H9 (cell line): ENCODE measurements around the gene MCM3AP. TPM values are rescaled to one million over a fixed set of nuclear protein-coding genes. Genes with fewer than 3 reads are reported as not detected.

Source experiments
- DNase-seq: peaks from one replicate; pipeline ENCODE4 v3.0.0-alpha.2; 2017
- H2AFZ ChIP-seq: one replicate; pipeline ENCODE4 v1.6.1; 2013; ENCODE audit warnings: mild to moderate bottlenecking, low read length, control low read depth, moderate library complexity
- H2AK5ac ChIP-seq: 2 replicates; pipeline ENCODE4 v1.6.1; 2013; ENCODE audit warnings: low read length, control low read depth, mixed read lengths; ENCODE audit not compliant: insufficient read length
- H2BK120ac ChIP-seq: one replicate; pipeline ENCODE4 v1.6.1; 2013; ENCODE audit warnings: low read depth, mild to moderate bottlenecking, low read length, control low read depth, inconsistent platforms; ENCODE audit not compliant: poor library complexity, severe bottlenecking
- H2BK12ac ChIP-seq: 2 replicates; pipeline ENCODE4 v1.6.1; 2013; ENCODE audit warnings: low read length, control low read depth, mixed read lengths, low read depth; ENCODE audit not compliant: insufficient read length
- H2BK15ac ChIP-seq: 2 replicates; pipeline ENCODE4 v1.6.1; 2013; ENCODE audit warnings: low read depth, low read length, control low read depth
- H2BK20ac ChIP-seq: one replicate; pipeline ENCODE4 v1.6.1; 2013; ENCODE audit warnings: low read depth, mild to moderate bottlenecking, low read length, control low read depth, inconsistent platforms; ENCODE audit not compliant: poor library complexity, severe bottlenecking
- H2BK5ac ChIP-seq: 2 replicates; pipeline ENCODE4 v1.6.1; 2013; ENCODE audit warnings: low read length, control low read depth, mixed read lengths; ENCODE audit not compliant: insufficient read length
- H3K14ac ChIP-seq: 2 replicates; pipeline ENCODE4 v1.6.1; 2013; ENCODE audit warnings: low read length, control low read depth; ENCODE audit not compliant: insufficient read depth
- H3K18ac ChIP-seq: 2 replicates; pipeline ENCODE4 v1.6.1; 2013; ENCODE audit warnings: low read depth, mild to moderate bottlenecking, mixed read lengths, low read length, control low read depth; ENCODE audit not compliant: insufficient read length
- H3K23ac ChIP-seq: 2 replicates; pipeline ENCODE4 v1.6.1; 2013; ENCODE audit warnings: low read length, control low read depth, mixed read lengths, low read depth; ENCODE audit not compliant: insufficient read length
- H3K23me2 ChIP-seq: 2 replicates; pipeline ENCODE4 v1.6.1; 2013; ENCODE audit warnings: low read depth, mild to moderate bottlenecking, mixed read lengths, low read length, control low read depth; ENCODE audit not compliant: insufficient read length, poor library complexity, severe bottlenecking
- H3K27ac ChIP-seq: 2 replicates; pipeline ENCODE4 v1.5.1; 2013; ENCODE audit warnings: low read length, control low read depth, mixed read lengths, low read depth; ENCODE audit not compliant: insufficient read length
- H3K27me3 ChIP-seq: 2 replicates; pipeline ENCODE4 v1.6.1; 2013; ENCODE audit warnings: low read length, control low read depth, inconsistent platforms; ENCODE audit not compliant: insufficient read depth
- H3K4ac ChIP-seq: 2 replicates; pipeline ENCODE4 v1.6.1; 2013; ENCODE audit warnings: low read depth, mild to moderate bottlenecking, control low read depth, inconsistent platforms, low read length, moderate library complexity
- H3K4me1 ChIP-seq: 2 replicates; pipeline ENCODE4 v1.6.1; 2013; ENCODE audit warnings: low read length, control low read depth, inconsistent platforms; ENCODE audit not compliant: insufficient read depth
- H3K4me2 ChIP-seq: 2 replicates; pipeline ENCODE4 v1.6.1; 2013; ENCODE audit warnings: low read length, control low read depth, mixed read lengths; ENCODE audit not compliant: insufficient read length, insufficient read depth
- H3K56ac ChIP-seq: 2 replicates; pipeline ENCODE4 v1.6.1; 2013; ENCODE audit warnings: low read depth, mild to moderate bottlenecking, mixed read lengths, low read length, control low read depth; ENCODE audit not compliant: insufficient read length
- H3K79me1 ChIP-seq: 2 replicates; pipeline ENCODE4 v1.6.1; 2013; ENCODE audit warnings: low read depth, mild to moderate bottlenecking, moderate library complexity, low read length, control low read depth, inconsistent platforms; ENCODE audit not compliant: insufficient read depth, poor library complexity, severe bottlenecking
- H3K79me2 ChIP-seq: 2 replicates; pipeline ENCODE4 v1.6.1; 2013; ENCODE audit warnings: low read length, control low read depth, inconsistent platforms; ENCODE audit not compliant: insufficient read depth
- H3K9ac ChIP-seq: 2 replicates; pipeline ENCODE4 v1.6.1; 2013; ENCODE audit warnings: low read length, control low read depth, mixed read lengths; ENCODE audit not compliant: insufficient read length; ENCODE audit errors: extremely low read depth
- H3K9me3 ChIP-seq: one replicate; pipeline ENCODE4 v1.6.1; 2013; ENCODE audit warnings: low read depth, low read length, inconsistent platforms; ENCODE audit not compliant: control insufficient read depth
- H3T11ph ChIP-seq: one replicate; pipeline ENCODE4 v1.6.1; 2013; ENCODE audit warnings: mild to moderate bottlenecking, low read length, control low read depth, inconsistent platforms
- H4K20me1 ChIP-seq: one replicate; pipeline ENCODE4 v1.6.1; 2013; ENCODE audit not compliant: control insufficient read depth, insufficient read length, insufficient read depth
- H4K5ac ChIP-seq: 2 replicates; pipeline ENCODE4 v1.6.1; 2013; ENCODE audit warnings: low read depth, mild to moderate bottlenecking, mixed read lengths, low read length, control low read depth; ENCODE audit not compliant: insufficient read length
- H4K8ac ChIP-seq: replicated peaks from 2 replicates; pipeline ENCODE4 v1.6.1; 2013; ENCODE audit warnings: low read length, control low read depth, mixed read lengths, low read depth; ENCODE audit not compliant: insufficient read length
- H4K91ac ChIP-seq: 2 replicates; pipeline ENCODE4 v1.6.1; 2013; ENCODE audit warnings: low read depth, mild to moderate bottlenecking, moderate library complexity, mixed read lengths, low read length, control low read depth; ENCODE audit not compliant: insufficient read length
- H3K27ac Mint-ChIP-seq, 3 experiments: 2 replicates in 2 of 3; 3 replicates in 1 of 3; pipeline ENCODE4 v1.8.0; 2020 to 2021; ENCODE audit warnings: mixed read lengths in 3 of 3, mild to moderate bottlenecking in 1 of 3, moderate library complexity in 1 of 3
- H3K27me3 Mint-ChIP-seq: 2 replicates; pipeline ENCODE4 v1.8.0; 2021; ENCODE audit warnings: low read depth, mild to moderate bottlenecking, moderate library complexity, mixed read lengths
- H3K36me3 Mint-ChIP-seq, 3 experiments: 2 replicates in 2 of 3; 3 replicates in 1 of 3; pipeline ENCODE4 v1.8.0; 2020 to 2021; ENCODE audit warnings: low read depth in 3 of 3, mixed read lengths in 3 of 3; ENCODE audit not compliant: insufficient read depth in 1 of 3
- H3K4me1 Mint-ChIP-seq, 2 experiments: 2 replicates each; pipeline ENCODE4 v1.8.0; 2020; ENCODE audit warnings: mixed read lengths in 2 of 2
- H3K4me3 Mint-ChIP-seq, 2 experiments: 2 replicates in 1 of 2; 3 replicates in 1 of 2; pipeline ENCODE4 v1.8.0; 2020 to 2021; ENCODE audit warnings: mild to moderate bottlenecking in 2 of 2, mixed read lengths in 2 of 2, moderate library complexity in 1 of 2
- H3K9me3 Mint-ChIP-seq, 2 experiments: 2 replicates in 1 of 2; 3 replicates in 1 of 2; pipeline ENCODE4 v1.8.0; 2020; ENCODE audit warnings: mild to moderate bottlenecking in 2 of 2, mixed read lengths in 2 of 2, moderate library complexity in 1 of 2
- WGBS: extraction: QIAGEN DNeasy Blood & Tissue Kit; methylation state at CpG from one replicate; pipeline ENCODE4 v1.1.7; 2013; ENCODE audit warnings: missing lambda C conversion rate, low lambda C conversion rate, mixed read lengths; ENCODE audit not compliant: insufficient read length; ENCODE audit errors: extremely low coverage; 5-methylcytosine and 5-hydroxymethylcytosine counted together
- total RNA-seq: library from RNA; stranded (reverse); gene quantifications from 2 replicates; pipeline ENCODE4 v1.2.1, GENCODE V29; 2021
- TF ChIP-seq, protein P1 (sequence below): fragments of 200-600 bp; sonication (generic); conservative IDR thresholded peaks from 3 replicates; pipeline ENCODE4 v1.8.0; 2021; ENCODE audit warnings: antibody characterized with exemption, mild to moderate bottlenecking

MCM3AP gene
- total RNA-seq, 1 experiment from 2014 or later, result 124 TPM

DNA sequence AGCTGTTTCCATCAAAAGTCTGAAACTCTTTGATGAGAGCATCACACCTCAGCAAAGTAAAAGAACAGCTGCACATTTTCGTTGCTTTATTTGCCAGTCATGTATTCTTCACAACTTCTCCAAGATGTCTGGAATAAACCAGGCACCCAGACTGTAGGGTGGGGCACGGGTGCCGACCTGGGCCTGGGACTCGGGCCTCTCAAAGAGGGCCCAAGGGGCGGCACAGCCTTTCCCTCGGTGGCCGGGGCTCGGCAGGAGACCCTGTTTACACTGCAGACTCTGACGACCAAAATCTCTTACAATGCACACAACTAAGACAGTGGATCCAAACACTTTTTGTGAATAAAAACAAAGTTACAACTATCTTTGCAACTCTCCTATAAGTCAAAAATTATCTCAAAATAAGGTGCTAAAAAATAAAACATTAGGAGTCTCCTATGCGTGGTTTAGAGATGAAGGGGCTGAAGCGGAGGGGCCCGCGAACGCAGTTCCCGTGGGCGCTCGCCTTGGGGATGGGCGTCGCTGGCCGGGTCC is 57.5 kb downstream of the MCM3AP start:
- H2AFZ ChIP-seq, result no peak overlapping the region
- H2BK15ac ChIP-seq, result no peak overlapping the region
- H2AK5ac ChIP-seq, result no peak overlapping the region
- peaks cover 8% of the 10 kb centered on the region for H3K79me1 ChIP-seq
- no peaks in the 10 kb centered on the region for H3K4me1 ChIP-seq
- peaks cover 21% of the 10 kb centered on the region for H3K79me2 ChIP-seq
- H4K8ac ChIP-seq, result no peak overlapping the region
- peaks cover 20 to 23% of the 10 kb centered on the region in 2 experiments for H3K4me1 Mint-ChIP-seq
- H3K9me3 Mint-ChIP-seq, result peaks cover 47 to 49% of the 10 kb centered on the region in 2 experiments
- H3K4ac ChIP-seq, result no peak overlapping the region
- DNase-seq, result no peak
- H2BK20ac ChIP-seq, result no peak overlapping the region
- H3K27ac ChIP-seq, result no peak overlapping the region
- WGBS, result no CpG with 5 or more reads among the region's 20 CpGs
- peak overlapping the region; percentile 23 for H3K9ac ChIP-seq
- no peak overlapping the region; the same call in 1 of the 2 replicates for H3K14ac ChIP-seq
- no peak overlapping the region for H3T11ph ChIP-seq
- no peak overlapping the region for H3K23ac ChIP-seq
- H2BK5ac ChIP-seq, result no peak overlapping the region
- H3K27me3 ChIP-seq, result no peaks in the 10 kb centered on the region
- H2BK120ac ChIP-seq, result no peak overlapping the region
- H3K4me3 Mint-ChIP-seq, result peak overlapping the region; percentile 73 to 88
- H3K9me3 ChIP-seq, result peaks cover 7% of the 10 kb centered on the region
- peaks cover 3% of the 10 kb centered on the region for H4K20me1 ChIP-seq
- H4K5ac ChIP-seq, result no peak overlapping the region
- H3K23me2 ChIP-seq, result no peaks in the 10 kb centered on the region
- no peak overlapping the region for H4K91ac ChIP-seq
- no peak overlapping the region for H3K18ac ChIP-seq
- H3K4me2 ChIP-seq, result peak overlapping the region; percentile 45
- H3K27ac Mint-ChIP-seq, result no peak overlapping the region; a peak in 1 of 7 replicates
- no peak overlapping the region for H3K56ac ChIP-seq
- no peak overlapping the region for H2BK12ac ChIP-seq
- peaks cover 56 to 68% (median 68%) of the 10 kb centered on the region in 3 experiments for H3K36me3 Mint-ChIP-seq
- TF ChIP-seq, protein P1, sequence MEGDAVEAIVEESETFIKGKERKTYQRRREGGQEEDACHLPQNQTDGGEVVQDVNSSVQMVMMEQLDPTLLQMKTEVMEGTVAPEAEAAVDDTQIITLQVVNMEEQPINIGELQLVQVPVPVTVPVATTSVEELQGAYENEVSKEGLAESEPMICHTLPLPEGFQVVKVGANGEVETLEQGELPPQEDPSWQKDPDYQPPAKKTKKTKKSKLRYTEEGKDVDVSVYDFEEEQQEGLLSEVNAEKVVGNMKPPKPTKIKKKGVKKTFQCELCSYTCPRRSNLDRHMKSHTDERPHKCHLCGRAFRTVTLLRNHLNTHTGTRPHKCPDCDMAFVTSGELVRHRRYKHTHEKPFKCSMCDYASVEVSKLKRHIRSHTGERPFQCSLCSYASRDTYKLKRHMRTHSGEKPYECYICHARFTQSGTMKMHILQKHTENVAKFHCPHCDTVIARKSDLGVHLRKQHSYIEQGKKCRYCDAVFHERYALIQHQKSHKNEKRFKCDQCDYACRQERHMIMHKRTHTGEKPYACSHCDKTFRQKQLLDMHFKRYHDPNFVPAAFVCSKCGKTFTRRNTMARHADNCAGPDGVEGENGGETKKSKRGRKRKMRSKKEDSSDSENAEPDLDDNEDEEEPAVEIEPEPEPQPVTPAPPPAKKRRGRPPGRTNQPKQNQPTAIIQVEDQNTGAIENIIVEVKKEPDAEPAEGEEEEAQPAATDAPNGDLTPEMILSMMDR, result no peak
- H3K27me3 Mint-ChIP-seq, result peaks cover 12% of the 10 kb centered on the region
